K562 (cell line): Measurements from ENCODE around the gene RNF224. TPM values are rescaled to one million over a fixed set of nuclear protein-coding genes. Genes with fewer than 3 reads are reported as not detected.

Source experiments
- CHD4 ChIP-seq: fragments of 200-600 bp; sonication (generic); IDR thresholded peaks from 3 replicates; pipeline ENCODE4 v1.6.1; 2012; ENCODE audit warnings: low read depth, mild to moderate bottlenecking, mixed read lengths, low read length, inconsistent platforms; ENCODE audit not compliant: insufficient read depth, insufficient replicate concordance, poor library complexity, severe bottlenecking
- ERF ChIP-seq: fragments of 450-650 bp; formaldehyde crosslinking; IDR thresholded peaks from 2 replicates; pipeline ENCODE4 v1.4.0; 2020; ENCODE audit warnings: mild to moderate bottlenecking, mixed read lengths
- FIP1L1 ChIP-seq: fragments of 200-400 bp; formaldehyde crosslinking; IDR thresholded peaks from 2 replicates; pipeline ENCODE4 v1.6.1; 2018; ENCODE audit warnings: mild to moderate bottlenecking, low read depth, low read length; ENCODE audit not compliant: poor library complexity, severe bottlenecking
- FOXA3 ChIP-seq, 2 experiments: fragments of 450-650 bp in 1 of 2; sonication (generic) in 1 of 2; formaldehyde crosslinking; IDR thresholded peaks in 1 of 2; conservative IDR thresholded peaks in 1 of 2; 2 replicates each; pipeline versions ENCODE4 v1.4.0 to v1.8.0; 2020 to 2022; ENCODE audit warnings: mild to moderate bottlenecking in 2 of 2, missing genetic modification reagents in 1 of 2
- HOXB6 ChIP-seq: fragments of 250-450 bp; sonication (Bioruptor Pico); IDR thresholded peaks from 2 replicates; pipeline ENCODE4 v1.5.1; 2022; ENCODE audit warnings: mild to moderate bottlenecking, borderline replicate concordance
- MEF2A ChIP-seq: IDR thresholded peaks from 2 replicates; pipeline ENCODE4 v1.6.1; 2011; ENCODE audit warnings: low read depth, mild to moderate bottlenecking, low read length, moderate library complexity; ENCODE audit not compliant: control insufficient read depth
- SMARCA5 ChIP-seq: fragments of 450-650 bp; IDR thresholded peaks from 2 replicates; pipeline ENCODE4 v1.6.1; 2016
- SPI1 ChIP-seq: IDR thresholded peaks from 2 replicates; pipeline ENCODE4 v1.6.1; 2011; ENCODE audit warnings: low read depth, low read length, control low read depth, borderline replicate concordance
- ZNF175 ChIP-seq: fragments of 200-800 bp; sonication (Bioruptor generic); IDR thresholded peaks from 2 replicates; pipeline ENCODE4 v1.6.1; 2016; ENCODE audit warnings: low read depth, mild to moderate bottlenecking, missing genetic modification characterization, missing compliant biosample characterization
- ZNF23 ChIP-seq: fragments of 250-450 bp; sonication (Bioruptor Pico); IDR thresholded peaks from 2 replicates; pipeline ENCODE4 v1.4.0; 2020; ENCODE audit warnings: mild to moderate bottlenecking
- ZNF518B ChIP-seq: fragments of 250-450 bp; sonication (Bioruptor Pico); IDR thresholded peaks from 2 replicates; pipeline ENCODE4 v1.5.0; 2021; ENCODE audit warnings: mild to moderate bottlenecking, moderate library complexity
- ZNF57 ChIP-seq: fragments of 450-650 bp; formaldehyde crosslinking; IDR thresholded peaks from 2 replicates; pipeline ENCODE4 v1.4.0; 2020; ENCODE audit warnings: mild to moderate bottlenecking, moderate library complexity
- ZNF586 ChIP-seq: fragments of 450-650 bp; formaldehyde crosslinking; conservative IDR thresholded peaks from 2 replicates; pipeline ENCODE4 v1.4.0; 2020; ENCODE audit warnings: mild to moderate bottlenecking, moderate library complexity
- ZNF77 ChIP-seq: fragments of 250-450 bp; sonication (Bioruptor Pico); IDR thresholded peaks from 2 replicates; pipeline ENCODE4 v1.5.0; 2020
- polyA plus RNA-seq, 8 experiments: library from polyadenylated mRNA; depleted of rRNA in 4 of 8; stranded (reverse) in 5 of 8; unstranded in 3 of 8; fragments of >200 nt; fragmentation: Nextera tagmentation in 2 of 8; fragmentation: Illumina TruSeq in 1 of 8; extraction: Ambion mirVana in 2 of 8; extraction: Trizol in 1 of 8; gene quantifications; 2 replicates each; pipeline versions ENCODE4 v1.2.1 to v1.2.3, GENCODE V29; 2011 to 2014; ENCODE audit warnings: inconsistent platforms in 1 of 8, missing spikeins in 1 of 8
- total RNA-seq, 7 experiments: library from RNA; depleted of rRNA in 6 of 7; stranded (reverse); fragments of >200 nt in 6 of 7; fragmentation: Illumina TruSeq in 2 of 7; extraction: Trizol in 2 of 7; gene quantifications; 2 replicates each; pipeline versions ENCODE4 v1.2.1 to v1.2.3, GENCODE V29; 2011 to 2021; ENCODE audit warnings: low replicate concordance in 1 of 7
- TF ChIP-seq, protein P1 (sequence below): sonication (generic); formaldehyde crosslinking; IDR thresholded peaks from 2 replicates; pipeline ENCODE4 v1.8.1; 2023; ENCODE audit warnings: mild to moderate bottlenecking, missing genetic modification reagents
- TF ChIP-seq, protein P2 (sequence below): sonication (generic); formaldehyde crosslinking; IDR thresholded peaks from 2 replicates; pipeline ENCODE4 v1.8.0; 2022; ENCODE audit warnings: mild to moderate bottlenecking, missing genetic modification reagents, borderline replicate concordance
- TF ChIP-seq, protein P3 (sequence below): sonication (generic); formaldehyde crosslinking; IDR thresholded peaks from 2 replicates; pipeline ENCODE4 v1.8.1; 2023; ENCODE audit warnings: mild to moderate bottlenecking, missing genetic modification reagents

The RNF224 gene
- total and polyA plus RNA-seq, 9 of the 15 experiments (the other 6 are each of a cell fraction or from before 2014, with no cell fraction given), result not detected

GRCh38 chr9:137244486-137245449 is 17.5 kb downstream of the RNF224 start (continued):
- no peak for TF ChIP-seq MEF2A
- TF ChIP-seq, protein P1, sequence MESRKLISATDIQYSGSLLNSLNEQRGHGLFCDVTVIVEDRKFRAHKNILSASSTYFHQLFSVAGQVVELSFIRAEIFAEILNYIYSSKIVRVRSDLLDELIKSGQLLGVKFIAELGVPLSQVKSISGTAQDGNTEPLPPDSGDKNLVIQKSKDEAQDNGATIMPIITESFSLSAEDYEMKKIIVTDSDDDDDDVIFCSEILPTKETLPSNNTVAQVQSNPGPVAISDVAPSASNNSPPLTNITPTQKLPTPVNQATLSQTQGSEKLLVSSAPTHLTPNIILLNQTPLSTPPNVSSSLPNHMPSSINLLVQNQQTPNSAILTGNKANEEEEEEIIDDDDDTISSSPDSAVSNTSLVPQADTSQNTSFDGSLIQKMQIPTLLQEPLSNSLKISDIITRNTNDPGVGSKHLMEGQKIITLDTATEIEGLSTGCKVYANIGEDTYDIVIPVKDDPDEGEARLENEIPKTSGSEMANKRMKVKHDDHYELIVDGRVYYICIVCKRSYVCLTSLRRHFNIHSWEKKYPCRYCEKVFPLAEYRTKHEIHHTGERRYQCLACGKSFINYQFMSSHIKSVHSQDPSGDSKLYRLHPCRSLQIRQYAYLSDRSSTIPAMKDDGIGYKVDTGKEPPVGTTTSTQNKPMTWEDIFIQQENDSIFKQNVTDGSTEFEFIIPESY (CRISPR knock-in tag), result peak; percentile 89
- TF ChIP-seq, protein P2, sequence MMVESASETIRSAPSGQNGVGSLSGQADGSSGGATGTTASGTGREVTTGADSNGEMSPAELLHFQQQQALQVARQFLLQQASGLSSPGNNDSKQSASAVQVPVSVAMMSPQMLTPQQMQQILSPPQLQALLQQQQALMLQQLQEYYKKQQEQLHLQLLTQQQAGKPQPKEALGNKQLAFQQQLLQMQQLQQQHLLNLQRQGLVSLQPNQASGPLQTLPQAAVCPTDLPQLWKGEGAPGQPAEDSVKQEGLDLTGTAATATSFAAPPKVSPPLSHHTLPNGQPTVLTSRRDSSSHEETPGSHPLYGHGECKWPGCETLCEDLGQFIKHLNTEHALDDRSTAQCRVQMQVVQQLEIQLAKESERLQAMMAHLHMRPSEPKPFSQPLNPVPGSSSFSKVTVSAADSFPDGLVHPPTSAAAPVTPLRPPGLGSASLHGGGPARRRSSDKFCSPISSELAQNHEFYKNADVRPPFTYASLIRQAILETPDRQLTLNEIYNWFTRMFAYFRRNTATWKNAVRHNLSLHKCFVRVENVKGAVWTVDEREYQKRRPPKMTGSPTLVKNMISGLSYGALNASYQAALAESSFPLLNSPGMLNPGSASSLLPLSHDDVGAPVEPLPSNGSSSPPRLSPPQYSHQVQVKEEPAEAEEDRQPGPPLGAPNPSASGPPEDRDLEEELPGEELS, result 0 out of 2 replicates have a peak, but pooled peaks have one; percentile 33
- TF ChIP-seq ZNF77, result 0 out of 2 replicates have a peak, but pooled peaks have one; percentile 4
- peak; percentile 56 for TF ChIP-seq FIP1L1
- TF ChIP-seq, protein P3, sequence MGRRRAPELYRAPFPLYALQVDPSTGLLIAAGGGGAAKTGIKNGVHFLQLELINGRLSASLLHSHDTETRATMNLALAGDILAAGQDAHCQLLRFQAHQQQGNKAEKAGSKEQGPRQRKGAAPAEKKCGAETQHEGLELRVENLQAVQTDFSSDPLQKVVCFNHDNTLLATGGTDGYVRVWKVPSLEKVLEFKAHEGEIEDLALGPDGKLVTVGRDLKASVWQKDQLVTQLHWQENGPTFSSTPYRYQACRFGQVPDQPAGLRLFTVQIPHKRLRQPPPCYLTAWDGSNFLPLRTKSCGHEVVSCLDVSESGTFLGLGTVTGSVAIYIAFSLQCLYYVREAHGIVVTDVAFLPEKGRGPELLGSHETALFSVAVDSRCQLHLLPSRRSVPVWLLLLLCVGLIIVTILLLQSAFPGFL (CRISPR knock-in tag), result 0 out of 2 replicates have a peak, but pooled peaks have one; percentile 26
- no peak for TF ChIP-seq ERF (CRISPR knock-in tag)
- no peak for TF ChIP-seq CHD4
- no peak for TF ChIP-seq ZNF175
- no peak for TF ChIP-seq ZNF57 (CRISPR knock-in tag)
- TF ChIP-seq FOXA3 (CRISPR knock-in tag; conservative IDR thresholded peaks at IDR 0.05 in 1 of 2, IDR thresholded peaks at IDR 0.05 in 1 of 2), result no peak
- no peak for TF ChIP-seq ZNF518B (CRISPR knock-in tag)
- TF ChIP-seq HOXB6 (CRISPR knock-in tag), result no peak
- no peak for TF ChIP-seq SMARCA5
- TF ChIP-seq SPI1, result peak; percentile 28; the same call in 1 of the 2 replicates
- no peak for TF ChIP-seq ZNF23 (CRISPR knock-in tag)
- TF ChIP-seq ZNF586, result no peak
